Measurements from ENCODE around the gene SLC4A3.

DNA sequence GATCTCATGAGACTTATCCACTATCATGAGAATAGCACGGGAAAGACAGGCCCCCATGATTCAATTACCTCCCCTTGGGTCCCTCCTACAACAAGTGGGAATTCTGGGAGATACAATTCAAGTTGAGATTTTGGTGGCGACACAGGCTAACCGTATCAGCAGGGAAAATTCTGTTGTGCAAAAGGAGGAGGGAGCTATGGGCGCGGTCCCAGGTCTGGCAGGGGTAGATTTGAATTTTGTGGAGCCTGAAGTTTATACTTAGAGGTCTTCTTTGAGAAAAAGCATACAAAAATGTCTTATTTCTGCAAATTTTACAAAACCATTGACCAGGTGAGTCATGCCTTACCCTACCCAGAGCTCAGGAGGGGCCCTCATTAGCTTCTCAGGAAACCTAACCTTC, 36.6 kb downstream of the SLC4A3 start:
- TF ChIP-seq POLR2AphosphoS5 (IDR thresholded peaks at IDR 0.05), result no peak
- TF ChIP-seq, protein P1, sequence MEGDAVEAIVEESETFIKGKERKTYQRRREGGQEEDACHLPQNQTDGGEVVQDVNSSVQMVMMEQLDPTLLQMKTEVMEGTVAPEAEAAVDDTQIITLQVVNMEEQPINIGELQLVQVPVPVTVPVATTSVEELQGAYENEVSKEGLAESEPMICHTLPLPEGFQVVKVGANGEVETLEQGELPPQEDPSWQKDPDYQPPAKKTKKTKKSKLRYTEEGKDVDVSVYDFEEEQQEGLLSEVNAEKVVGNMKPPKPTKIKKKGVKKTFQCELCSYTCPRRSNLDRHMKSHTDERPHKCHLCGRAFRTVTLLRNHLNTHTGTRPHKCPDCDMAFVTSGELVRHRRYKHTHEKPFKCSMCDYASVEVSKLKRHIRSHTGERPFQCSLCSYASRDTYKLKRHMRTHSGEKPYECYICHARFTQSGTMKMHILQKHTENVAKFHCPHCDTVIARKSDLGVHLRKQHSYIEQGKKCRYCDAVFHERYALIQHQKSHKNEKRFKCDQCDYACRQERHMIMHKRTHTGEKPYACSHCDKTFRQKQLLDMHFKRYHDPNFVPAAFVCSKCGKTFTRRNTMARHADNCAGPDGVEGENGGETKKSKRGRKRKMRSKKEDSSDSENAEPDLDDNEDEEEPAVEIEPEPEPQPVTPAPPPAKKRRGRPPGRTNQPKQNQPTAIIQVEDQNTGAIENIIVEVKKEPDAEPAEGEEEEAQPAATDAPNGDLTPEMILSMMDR (IDR thresholded peaks at IDR 0.05), result no peak
- TF ChIP-seq POLR2A (IDR thresholded peaks at IDR 0.05), result no peak

All from gastroesophageal sphincter (tissue), 3 donors.